Endothelial cell of umbilical vein (primary cell): ENCODE results near the gene FNDC8.

Source experiments
- EZH2 ChIP-seq: IDR thresholded peaks from 2 replicates; pipeline ENCODE4 v1.6.1; 2012; ENCODE audit warnings: borderline replicate concordance, low read depth, mild to moderate bottlenecking, moderate library complexity, low read length, inconsistent platforms; ENCODE audit not compliant: severe bottlenecking
- JUN ChIP-seq: IDR thresholded peaks from 2 replicates; pipeline ENCODE4 v1.6.1; 2011; ENCODE audit warnings: borderline replicate concordance, low read depth; ENCODE audit not compliant: insufficient read length, insufficient read depth
- MAX ChIP-seq: IDR thresholded peaks from 2 replicates; pipeline ENCODE4 v1.6.1; 2011; ENCODE audit not compliant: insufficient read depth, insufficient read length
- MYC ChIP-seq: IDR thresholded peaks from one replicate; pipeline ENCODE4 v1.6.1; 2011; ENCODE audit warnings: mild to moderate bottlenecking, low read depth, low read length
- POLR2A ChIP-seq: IDR thresholded peaks from 2 replicates; pipeline ENCODE4 v1.6.1; 2012; ENCODE audit warnings: low read depth, mild to moderate bottlenecking, control low read depth, low read length
- TF ChIP-seq, protein P1 (sequence below), 2 donors: IDR thresholded peaks; 1 replicate in 1 of 2; 2 replicates in 1 of 2; pipeline ENCODE4 v1.5.1; 2011; ENCODE audit warnings: low read length in 2 of 2, mild to moderate bottlenecking in 2 of 2, moderate library complexity in 2 of 2, control low read depth in 1 of 2, inconsistent platforms in 1 of 2, low read depth in 1 of 2; ENCODE audit not compliant: insufficient read depth in 1 of 2; ENCODE audit errors: extremely low read depth in 1 of 2

- TF ChIP-seq, protein P1, sequence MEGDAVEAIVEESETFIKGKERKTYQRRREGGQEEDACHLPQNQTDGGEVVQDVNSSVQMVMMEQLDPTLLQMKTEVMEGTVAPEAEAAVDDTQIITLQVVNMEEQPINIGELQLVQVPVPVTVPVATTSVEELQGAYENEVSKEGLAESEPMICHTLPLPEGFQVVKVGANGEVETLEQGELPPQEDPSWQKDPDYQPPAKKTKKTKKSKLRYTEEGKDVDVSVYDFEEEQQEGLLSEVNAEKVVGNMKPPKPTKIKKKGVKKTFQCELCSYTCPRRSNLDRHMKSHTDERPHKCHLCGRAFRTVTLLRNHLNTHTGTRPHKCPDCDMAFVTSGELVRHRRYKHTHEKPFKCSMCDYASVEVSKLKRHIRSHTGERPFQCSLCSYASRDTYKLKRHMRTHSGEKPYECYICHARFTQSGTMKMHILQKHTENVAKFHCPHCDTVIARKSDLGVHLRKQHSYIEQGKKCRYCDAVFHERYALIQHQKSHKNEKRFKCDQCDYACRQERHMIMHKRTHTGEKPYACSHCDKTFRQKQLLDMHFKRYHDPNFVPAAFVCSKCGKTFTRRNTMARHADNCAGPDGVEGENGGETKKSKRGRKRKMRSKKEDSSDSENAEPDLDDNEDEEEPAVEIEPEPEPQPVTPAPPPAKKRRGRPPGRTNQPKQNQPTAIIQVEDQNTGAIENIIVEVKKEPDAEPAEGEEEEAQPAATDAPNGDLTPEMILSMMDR (IDR thresholded peaks at IDR 0.05; ENCODE audit: extremely low read depth in 1 of 2, insufficient read depth in 1 of 2, low read depth in 1 of 2, low read length in 2 of 2) = no peak
- TF ChIP-seq EZH2 (no peak), MYC (no peak), POLR2A (no peak), MAX (no peak), JUN (no peak)
Observed at GRCh38 chr17:35101725-35102124, 19.7 kb upstream of the FNDC8 start.
